Measurements from ENCODE around the gene COL17A1.

GRCh38 chr10:104033401-104033930 lies 52.2 kb downstream of the COL17A1 start:
- TF ChIP-seq CTCF (IDR thresholded peaks at IDR 0.05): no peak
- no peak for TF ChIP-seq ZFX (IDR thresholded peaks at IDR 0.05; ENCODE audit: borderline replicate concordance)
